ENCODE measurements around the gene WNT1. TPM values are rescaled to one million over a fixed set of nuclear protein-coding genes. Genes with fewer than 3 reads are reported as not detected.

WNT1 gene
- total and polyA plus RNA-seq, 10 of the 15 experiments (the other 5 are each of a cell fraction or from before 2014, with no cell fraction given) = not detected

- TF ChIP-seq SRF (IDR thresholded peaks at IDR 0.05; ENCODE audit: low read depth in 2 of 2, low read length in 2 of 2) (0 out of 4 replicates have a peak, but pooled peaks have one; percentile 11 to 17), SIX5 (IDR thresholded peaks at IDR 0.05; ENCODE audit: low read depth, low read length, severe bottlenecking) (peak; percentile 14), STAT1 (conservative IDR thresholded peaks at IDR 0.05) (no peak), MLLT1 (IDR thresholded peaks at IDR 0.05) (peak; percentile 59; the same call in 1 of the 2 replicates), BCL11A (IDR thresholded peaks at IDR 0.05; ENCODE audit: low read depth, low read length) (no peak), ESRRA (IDR thresholded peaks at IDR 0.05; ENCODE audit: low read length) (no peak), USF1 (IDR thresholded peaks at IDR 0.05; ENCODE audit: borderline replicate concordance, extremely low read length, insufficient read depth, low read depth, low read length) (no peak), NBN (IDR thresholded peaks at IDR 0.05) (peak; percentile 73; the same call in 1 of the 2 replicates), TCF7 (IDR thresholded peaks at IDR 0.05; ENCODE audit: borderline replicate concordance) (no peak; the same call in 1 of the 2 replicates), FOXM1 (IDR thresholded peaks at IDR 0.05; ENCODE audit: low read depth, low read length) (no peak), ZBTB40 (IDR thresholded peaks at IDR 0.05; ENCODE audit: borderline replicate concordance) (peak; percentile 94), EZH2 (IDR thresholded peaks at IDR 0.05; ENCODE audit: borderline replicate concordance, control insufficient read depth, low read depth, low read length) (no peak), LARP7 (IDR thresholded peaks at IDR 0.05) (no peak; the same call in 1 of the 2 replicates), IKZF2 (IDR thresholded peaks at IDR 0.05) (peak; percentile 65 to 69)
- TF ChIP-seq, protein P1, sequence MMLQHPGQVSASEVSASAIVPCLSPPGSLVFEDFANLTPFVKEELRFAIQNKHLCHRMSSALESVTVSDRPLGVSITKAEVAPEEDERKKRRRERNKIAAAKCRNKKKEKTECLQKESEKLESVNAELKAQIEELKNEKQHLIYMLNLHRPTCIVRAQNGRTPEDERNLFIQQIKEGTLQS (IDR thresholded peaks at IDR 0.05; ENCODE audit: borderline replicate concordance, extremely low read depth, low read depth, low read length) = no peak
- TF ChIP-seq, protein P2, sequence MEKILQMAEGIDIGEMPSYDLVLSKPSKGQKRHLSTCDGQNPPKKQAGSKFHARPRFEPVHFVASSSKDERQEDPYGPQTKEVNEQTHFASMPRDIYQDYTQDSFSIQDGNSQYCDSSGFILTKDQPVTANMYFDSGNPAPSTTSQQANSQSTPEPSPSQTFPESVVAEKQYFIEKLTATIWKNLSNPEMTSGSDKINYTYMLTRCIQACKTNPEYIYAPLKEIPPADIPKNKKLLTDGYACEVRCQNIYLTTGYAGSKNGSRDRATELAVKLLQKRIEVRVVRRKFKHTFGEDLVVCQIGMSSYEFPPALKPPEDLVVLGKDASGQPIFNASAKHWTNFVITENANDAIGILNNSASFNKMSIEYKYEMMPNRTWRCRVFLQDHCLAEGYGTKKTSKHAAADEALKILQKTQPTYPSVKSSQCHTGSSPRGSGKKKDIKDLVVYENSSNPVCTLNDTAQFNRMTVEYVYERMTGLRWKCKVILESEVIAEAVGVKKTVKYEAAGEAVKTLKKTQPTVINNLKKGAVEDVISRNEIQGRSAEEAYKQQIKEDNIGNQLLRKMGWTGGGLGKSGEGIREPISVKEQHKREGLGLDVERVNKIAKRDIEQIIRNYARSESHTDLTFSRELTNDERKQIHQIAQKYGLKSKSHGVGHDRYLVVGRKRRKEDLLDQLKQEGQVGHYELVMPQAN (conservative IDR thresholded peaks at IDR 0.05) = peak; percentile 61
- TF ChIP-seq, protein P3, sequence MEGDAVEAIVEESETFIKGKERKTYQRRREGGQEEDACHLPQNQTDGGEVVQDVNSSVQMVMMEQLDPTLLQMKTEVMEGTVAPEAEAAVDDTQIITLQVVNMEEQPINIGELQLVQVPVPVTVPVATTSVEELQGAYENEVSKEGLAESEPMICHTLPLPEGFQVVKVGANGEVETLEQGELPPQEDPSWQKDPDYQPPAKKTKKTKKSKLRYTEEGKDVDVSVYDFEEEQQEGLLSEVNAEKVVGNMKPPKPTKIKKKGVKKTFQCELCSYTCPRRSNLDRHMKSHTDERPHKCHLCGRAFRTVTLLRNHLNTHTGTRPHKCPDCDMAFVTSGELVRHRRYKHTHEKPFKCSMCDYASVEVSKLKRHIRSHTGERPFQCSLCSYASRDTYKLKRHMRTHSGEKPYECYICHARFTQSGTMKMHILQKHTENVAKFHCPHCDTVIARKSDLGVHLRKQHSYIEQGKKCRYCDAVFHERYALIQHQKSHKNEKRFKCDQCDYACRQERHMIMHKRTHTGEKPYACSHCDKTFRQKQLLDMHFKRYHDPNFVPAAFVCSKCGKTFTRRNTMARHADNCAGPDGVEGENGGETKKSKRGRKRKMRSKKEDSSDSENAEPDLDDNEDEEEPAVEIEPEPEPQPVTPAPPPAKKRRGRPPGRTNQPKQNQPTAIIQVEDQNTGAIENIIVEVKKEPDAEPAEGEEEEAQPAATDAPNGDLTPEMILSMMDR (IDR thresholded peaks at IDR 0.05 in 2 of 3, conservative IDR thresholded peaks at IDR 0.05 in 1 of 3; ENCODE audit: control insufficient read depth in 2 of 3, extremely low read depth in 1 of 3, insufficient read depth in 1 of 3, low read depth in 3 of 3, low read length in 3 of 3) = peak; percentile 57 to 71 (median 68)
These were observed 40.4 kb downstream of the WNT1 start, which contains the start of gene PRKAG1 (continued) for GRCh38 chr12:49018261-49019119.

Data from GM12878 (cell line).